ENCODE data around the gene NME3. TPM values are rescaled to one million over a fixed set of nuclear protein-coding genes. Genes with fewer than 3 reads are reported as not detected.

Gene NME3
- total and polyA plus RNA-seq, 2 of the 4 experiments (the other 2 are of a cell fraction), result 12.7 to 41.2 TPM

DNA sequence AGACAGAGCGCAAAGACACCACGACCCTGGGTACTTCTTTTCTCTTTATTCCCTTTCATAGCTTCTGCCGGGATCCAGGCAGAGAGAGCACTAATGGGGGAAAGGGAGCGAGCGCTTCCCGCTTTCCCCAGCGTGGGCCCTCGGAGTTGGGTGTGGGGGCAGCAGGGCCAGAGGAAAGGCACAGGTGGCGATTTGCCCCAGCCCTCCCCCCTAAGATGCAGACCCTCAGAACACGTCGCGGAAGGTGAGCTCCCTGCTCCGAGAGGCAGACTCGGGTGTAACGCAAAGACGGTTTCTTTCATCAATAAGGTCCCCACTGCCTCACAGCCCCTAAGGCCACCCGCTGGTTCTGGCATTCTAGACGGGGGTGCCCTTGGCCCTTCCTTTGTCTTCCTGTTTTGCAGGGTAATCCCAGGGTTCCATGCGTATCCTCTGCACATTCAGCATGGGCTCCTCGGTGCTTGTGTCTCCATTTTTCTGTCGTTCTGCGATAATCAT is 570 bp upstream of the NME3 start:
- peak overlapping the region; percentile 10 for H3K23ac ChIP-seq (ENCODE audit: low read depth, low read length)
- in situ Hi-C loops (cut with MboI; ENCODE audit: low sequenced_read_pairs), result no loop called here
- no peak for ATAC-seq (ENCODE audit: low read depth)
- ChIA-PET CTCF (no interaction called here), POLR2A (ENCODE audit: unreplicated experiment) (no interaction called here)
- WGBS, 2 experiments (ENCODE audit: extremely low coverage in 2 of 2, insufficient read length in 1 of 2), result 10% methylated on average over 10 of the region's 22 CpGs; no CpG with 5 or more reads in 1 of the 2 experiments
- H3K79me1 ChIP-seq (ENCODE audit: low read depth in 1 of 2, low read length in 2 of 2), result peaks cover 12 to 49% of the 10 kb centered on the region in 2 experiments
- 0 out of 2 replicates have a peak, but pooled peaks cover 3% of the 10 kb centered on the region for H3K9me1 ChIP-seq (ENCODE audit: insufficient read depth, low read length)
- no peak overlapping the region for H3K18ac ChIP-seq (ENCODE audit: low read depth, low read length)
- peak overlapping the region; percentile 27 for H2BK5ac ChIP-seq (ENCODE audit: low read depth, low read length, poor library complexity, severe bottlenecking)
- H2BK20ac ChIP-seq (ENCODE audit: low read depth, low read length), result no peak overlapping the region
- peak overlapping the region; percentile 94 for H2AFZ ChIP-seq (replicated peaks; ENCODE audit: low read length, poor library complexity)
- H3K4me3 ChIP-seq (ENCODE audit: insufficient read depth, low read depth, low read length), result peak overlapping the region; percentile 93
- peak overlapping the region; percentile 85 for H3K27ac ChIP-seq (ENCODE audit: insufficient read depth, low read length)
- no peak overlapping the region for H2BK120ac ChIP-seq (ENCODE audit: low read depth, low read length)
- H3K4me1 ChIP-seq (ENCODE audit: control insufficient read depth, insufficient read depth, low read length), result peaks cover 13% of the 10 kb centered on the region
- H3K56ac ChIP-seq (ENCODE audit: extremely low read depth, insufficient read depth, low read length), result no peak overlapping the region
- dilution Hi-C loops (cut with HindIII; ENCODE audit: low sequenced_read_pairs, unreplicated experiment), result no loop called here
- H2AK9ac ChIP-seq (replicated peaks; ENCODE audit: low read depth, low read length, poor library complexity), result peak overlapping the region; percentile 94
- peak overlapping the region; percentile 35 to 92; a peak in 2 of 4 replicates for H4K8ac ChIP-seq (ENCODE audit: low read depth in 2 of 2, low read length in 2 of 2)
- peaks cover 28% of the 10 kb centered on the region for H4K20me1 ChIP-seq (ENCODE audit: insufficient read depth, low read length)
- intact Hi-C loops (cut with micrococcal nuclease), result no loop called here
- H4K5ac ChIP-seq (ENCODE audit: low read depth, low read length), result peak overlapping the region; percentile 53; the same call in 1 of the 2 replicates
- peak overlapping the region; percentile 93 for H2AK5ac ChIP-seq (ENCODE audit: low read depth, low read length)
- TF ChIP-seq, protein P1, sequence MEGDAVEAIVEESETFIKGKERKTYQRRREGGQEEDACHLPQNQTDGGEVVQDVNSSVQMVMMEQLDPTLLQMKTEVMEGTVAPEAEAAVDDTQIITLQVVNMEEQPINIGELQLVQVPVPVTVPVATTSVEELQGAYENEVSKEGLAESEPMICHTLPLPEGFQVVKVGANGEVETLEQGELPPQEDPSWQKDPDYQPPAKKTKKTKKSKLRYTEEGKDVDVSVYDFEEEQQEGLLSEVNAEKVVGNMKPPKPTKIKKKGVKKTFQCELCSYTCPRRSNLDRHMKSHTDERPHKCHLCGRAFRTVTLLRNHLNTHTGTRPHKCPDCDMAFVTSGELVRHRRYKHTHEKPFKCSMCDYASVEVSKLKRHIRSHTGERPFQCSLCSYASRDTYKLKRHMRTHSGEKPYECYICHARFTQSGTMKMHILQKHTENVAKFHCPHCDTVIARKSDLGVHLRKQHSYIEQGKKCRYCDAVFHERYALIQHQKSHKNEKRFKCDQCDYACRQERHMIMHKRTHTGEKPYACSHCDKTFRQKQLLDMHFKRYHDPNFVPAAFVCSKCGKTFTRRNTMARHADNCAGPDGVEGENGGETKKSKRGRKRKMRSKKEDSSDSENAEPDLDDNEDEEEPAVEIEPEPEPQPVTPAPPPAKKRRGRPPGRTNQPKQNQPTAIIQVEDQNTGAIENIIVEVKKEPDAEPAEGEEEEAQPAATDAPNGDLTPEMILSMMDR (conservative IDR thresholded peaks at IDR 0.05; ENCODE audit: low read depth, low read length), result no peak
- TF ChIP-seq MXI1 (IDR thresholded peaks at IDR 0.05; ENCODE audit: borderline replicate concordance, low read depth, low read length) (no peak), RCOR1 (IDR thresholded peaks at IDR 0.05; ENCODE audit: insufficient replicate concordance, low read length) (no peak), RAD21 (IDR thresholded peaks at IDR 0.05; ENCODE audit: low read length) (no peak), CHD1 (IDR thresholded peaks at IDR 0.05; ENCODE audit: low read depth, low read length) (no peak), MAZ (IDR thresholded peaks at IDR 0.05; ENCODE audit: borderline replicate concordance, low read depth, low read length) (no peak), CEBPB (IDR thresholded peaks at IDR 0.05; ENCODE audit: low read depth, low read length) (no peak), POLR2A (IDR thresholded peaks at IDR 0.05; ENCODE audit: low read depth, low read length) (no peak), NFE2L2 (IDR thresholded peaks at IDR 0.05; ENCODE audit: low read depth, low read length) (no peak), RFX5 (IDR thresholded peaks at IDR 0.05; ENCODE audit: low read depth, low read length) (no peak), FOS (IDR thresholded peaks at IDR 0.05; ENCODE audit: low read depth, low read length) (no peak), SMC3 (IDR thresholded peaks at IDR 0.05; ENCODE audit: low read depth, low read length) (no peak), BHLHE40 (IDR thresholded peaks at IDR 0.05; ENCODE audit: low read depth, low read length) (no peak)
- TF ChIP-seq, protein P2, sequence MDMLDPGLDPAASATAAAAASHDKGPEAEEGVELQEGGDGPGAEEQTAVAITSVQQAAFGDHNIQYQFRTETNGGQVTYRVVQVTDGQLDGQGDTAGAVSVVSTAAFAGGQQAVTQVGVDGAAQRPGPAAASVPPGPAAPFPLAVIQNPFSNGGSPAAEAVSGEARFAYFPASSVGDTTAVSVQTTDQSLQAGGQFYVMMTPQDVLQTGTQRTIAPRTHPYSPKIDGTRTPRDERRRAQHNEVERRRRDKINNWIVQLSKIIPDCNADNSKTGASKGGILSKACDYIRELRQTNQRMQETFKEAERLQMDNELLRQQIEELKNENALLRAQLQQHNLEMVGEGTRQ (IDR thresholded peaks at IDR 0.05; ENCODE audit: low read depth, low read length), result no peak
- TF ChIP-seq, protein P3, sequence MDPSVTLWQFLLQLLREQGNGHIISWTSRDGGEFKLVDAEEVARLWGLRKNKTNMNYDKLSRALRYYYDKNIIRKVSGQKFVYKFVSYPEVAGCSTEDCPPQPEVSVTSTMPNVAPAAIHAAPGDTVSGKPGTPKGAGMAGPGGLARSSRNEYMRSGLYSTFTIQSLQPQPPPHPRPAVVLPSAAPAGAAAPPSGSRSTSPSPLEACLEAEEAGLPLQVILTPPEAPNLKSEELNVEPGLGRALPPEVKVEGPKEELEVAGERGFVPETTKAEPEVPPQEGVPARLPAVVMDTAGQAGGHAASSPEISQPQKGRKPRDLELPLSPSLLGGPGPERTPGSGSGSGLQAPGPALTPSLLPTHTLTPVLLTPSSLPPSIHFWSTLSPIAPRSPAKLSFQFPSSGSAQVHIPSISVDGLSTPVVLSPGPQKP (IDR thresholded peaks at IDR 0.05; ENCODE audit: borderline replicate concordance, low read depth, low read length), result no peak
- peak overlapping the region; percentile 88 for H3K9ac ChIP-seq (ENCODE audit: low read depth, low read length)
- no peak for DNase-seq
- no peak overlapping the region for H4K91ac ChIP-seq (ENCODE audit: insufficient read depth, low read depth, low read length)
- H3K4ac ChIP-seq (ENCODE audit: low read depth, low read length), result peak overlapping the region; percentile 85
- BruUV-seq (replicated peaks), result TSS peak; percentile 86
- H2BK15ac ChIP-seq (ENCODE audit: low read depth, low read length), result no peak overlapping the region
- H3K4me2 ChIP-seq (ENCODE audit: low read depth, low read length), result peak overlapping the region; percentile 90
- H3K9me3 ChIP-seq (ENCODE audit: control insufficient read depth, insufficient read depth, low read length), result no peaks in the 10 kb centered on the region
- peaks cover 33% of the 10 kb centered on the region for H3K36me3 ChIP-seq (ENCODE audit: control insufficient read depth, insufficient read depth, low read length)
- no peak overlapping the region for H3K14ac ChIP-seq (replicated peaks; ENCODE audit: low read depth, low read length)
- no peaks in the 10 kb centered on the region for H3K27me3 ChIP-seq (ENCODE audit: control insufficient read depth, insufficient read depth, low read length)
